Measurements from ENCODE around the gene SIPA1. TPM values are rescaled to one million over a fixed set of nuclear protein-coding genes. Genes with fewer than 3 reads are reported as not detected.

SIPA1 gene
- total and polyA plus RNA-seq, 2 of the 8 experiments (the other 6 are each of a cell fraction or from before 2014, with no cell fraction given), result 35.3 to 72.2 TPM

- Histone ChIP-seq H2AK5ac (ENCODE audit: low read depth, low read length) (no peak overlapping the region), H3K56ac (replicated peaks; ENCODE audit: insufficient read length, low read depth, low read length) (no peak overlapping the region), H3K4me2 (ENCODE audit: insufficient read depth in 1 of 2, low read depth in 2 of 2, low read length in 2 of 2) (no peak overlapping the region), H2BK15ac (ENCODE audit: low read length) (no peak overlapping the region), H3K9ac (replicated peaks in 1 of 4; ENCODE audit: extremely low read depth in 1 of 4, low read depth in 3 of 4, low read length in 3 of 4) (no peak overlapping the region), H2BK5ac (ENCODE audit: low read depth, low read length) (no peak overlapping the region), H2BK12ac (ENCODE audit: low read depth, low read length) (no peak overlapping the region), H3K9me3 (ENCODE audit: insufficient read depth in 2 of 2, low read depth in 1 of 2, low read length in 1 of 2) (no peaks in the 10 kb centered on the region), H4K8ac (ENCODE audit: extremely low read depth, insufficient read depth, low read length) (peak overlapping the region; percentile 51; the same call in 1 of the 2 replicates), H3K36me3 (ENCODE audit: control insufficient read depth in 2 of 4, insufficient read depth in 4 of 4, low read length in 3 of 4) (peaks cover 10 to 50% (median 36%) of the 10 kb centered on the region in 4 experiments; a peak in 7 of 8 replicates), H3K23me2 (ENCODE audit: low read depth, low read length) (peaks cover 3% of the 10 kb centered on the region; the same call in 1 of the 2 replicates), H2AFZ (ENCODE audit: low read length) (no peak overlapping the region), H3K18ac (ENCODE audit: extremely low read depth, low read length) (no peak overlapping the region), H3K14ac (ENCODE audit: insufficient read length) (no peak overlapping the region), H3K4ac (replicated peaks; ENCODE audit: insufficient read length, low read depth, low read length) (no peak overlapping the region), H4K5ac (ENCODE audit: insufficient read length, low read depth, low read length) (no peak overlapping the region), H3K23ac (ENCODE audit: insufficient read length) (no peak overlapping the region), H3K4me1 (replicated peaks in 1 of 4; ENCODE audit: control insufficient read depth in 3 of 4, insufficient read depth in 4 of 4, low read length in 3 of 4) (peaks cover 0 to 11% (median 5%) of the 10 kb centered on the region in 4 experiments; a peak in 6 of 7 replicates), H3K27ac (ENCODE audit: low read depth, low read length) (no peak overlapping the region), H3K27me3 (replicated peaks in 1 of 4; ENCODE audit: control insufficient read depth in 3 of 4, extremely low read depth in 1 of 4, insufficient read depth in 3 of 4, low read length in 3 of 4) (no peaks in the 10 kb centered on the region), H3K79me1 (ENCODE audit: low read depth, low read length) (peaks cover 4% of the 10 kb centered on the region; the same call in 1 of the 2 replicates), H3K79me2 (ENCODE audit: control insufficient read depth in 1 of 2, insufficient read depth in 2 of 2, low read length in 2 of 2) (no peaks in the 10 kb centered on the region), H3K4me3 (ENCODE audit: extremely low read depth in 1 of 4, insufficient read depth in 2 of 4, low read depth in 3 of 4, low read length in 4 of 4) (no peak overlapping the region), H4K91ac (replicated peaks; ENCODE audit: insufficient read length, low read length) (no peak overlapping the region), H4K20me1 (replicated peaks in 1 of 2; ENCODE audit: control insufficient read depth in 1 of 2, insufficient read depth in 2 of 2, low read length in 2 of 2) (peaks cover 0 to 21% of the 10 kb centered on the region in 2 experiments), H2BK120ac (replicated peaks; ENCODE audit: low read depth, low read length) (no peak overlapping the region), H2BK20ac (ENCODE audit: low read length) (no peak overlapping the region)
- no peak for FAIRE-seq
- ChIA-PET POLR2A (ENCODE audit: partially characterized antibody) (interaction anchor here (1.1 to 2.4 kb wide), 6 partner anchors 10 to 79 kb away, joined by 3 to 8 read pairs (median 5); partner anchors contain the start of gene KAT5), CTCF (ENCODE audit: partially characterized antibody) (interaction anchor here (0.6 to 2.4 kb wide), 10 partner anchors 8 to 251 kb away, joined by 3 to 11 read pairs (median 4); no protein-coding TSS in a partner anchor)
- WGBS, 2 experiments (ENCODE audit: extremely low coverage in 1 of 2, insufficient coverage in 1 of 2, insufficient read length in 1 of 2, insufficient replicate concordance in 2 of 2, low coverage in 1 of 2, low lambda C conversion rate in 2 of 2, missing lambda C conversion rate in 1 of 2), result 95% methylated on average over 18 of the region's 20 CpGs; no CpG with 5 or more reads in 1 of the 2 experiments
- no peak for DNase-seq (ENCODE audit: low read depth in 1 of 2, low spot score in 2 of 2)
- TF ChIP-seq SP2 (IDR thresholded peaks at IDR 0.05; ENCODE audit: low read length), result no peak
- TF ChIP-seq SIN3A (conservative IDR thresholded peaks at IDR 0.05 in 1 of 2, IDR thresholded peaks at IDR 0.05 in 1 of 2; ENCODE audit: low read depth in 1 of 2, low read length in 2 of 2), result no peak
- TF ChIP-seq SP4 (IDR thresholded peaks at IDR 0.05; ENCODE audit: low read length), result no peak
- TF ChIP-seq ATF3 (IDR thresholded peaks at IDR 0.05; ENCODE audit: insufficient read depth, low read depth, low read length), result no peak
- TF ChIP-seq BCL11A (IDR thresholded peaks at IDR 0.05; ENCODE audit: low read depth in 2 of 2, low read length in 2 of 2), result no peak
- TF ChIP-seq GTF2F1 (IDR thresholded peaks at IDR 0.05; ENCODE audit: borderline replicate concordance, low read depth, low read length), result no peak
- TF ChIP-seq NANOG (IDR thresholded peaks at IDR 0.05; ENCODE audit: insufficient read depth, low read depth, low read length, poor library complexity, severe bottlenecking), result no peak
Observed at GRCh38 chr11:65633390-65634108, 4.4 kb upstream of the SIPA1 start.

Data from H1 (cell line).